Activated gamma-delta T cell treated with anti-CD3 and anti-CD28 coated beads, Interleukin-2, amount 50 U/mL, for 16 hours (primary cell): ENCODE measurements around the gene CLIP3.
"Not testable (repeated sequence)": the region's sequence is repeated elsewhere in the genome, so short reads cannot be mapped to it uniquely, and the experiment has no call there.

Experiments
- DNase-seq: peaks from one replicate; pipeline ENCODE4 v3.0.0-alpha.2; 2020; ENCODE audit warnings: low read depth

CLIP3 gene

DNA sequence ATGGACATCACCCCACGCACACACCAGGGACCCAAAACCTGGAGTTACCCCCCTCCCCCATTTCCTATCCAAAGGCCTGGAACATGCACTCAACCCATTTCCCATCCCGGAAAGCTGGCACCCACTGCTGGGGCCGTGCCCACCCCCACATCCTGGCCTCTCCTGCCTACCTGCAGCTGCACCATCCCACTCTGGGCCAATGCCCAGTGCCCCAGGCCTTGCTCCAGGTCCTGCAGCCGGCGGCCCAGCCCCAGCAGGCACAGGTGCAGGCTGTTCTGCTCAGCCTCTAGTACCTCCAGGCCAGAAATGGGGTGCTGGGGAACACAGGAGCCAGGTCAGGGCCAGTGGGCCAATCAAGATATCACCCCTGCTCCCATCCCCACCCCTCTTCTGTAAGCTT is 25.7 kb downstream of the CLIP3 start:
- no peak for DNase-seq

- DNase-seq: no peak
Observed at GRCh38 chr19:36003284-36003683, 29.4 kb downstream of the CLIP3 start.

DNA sequence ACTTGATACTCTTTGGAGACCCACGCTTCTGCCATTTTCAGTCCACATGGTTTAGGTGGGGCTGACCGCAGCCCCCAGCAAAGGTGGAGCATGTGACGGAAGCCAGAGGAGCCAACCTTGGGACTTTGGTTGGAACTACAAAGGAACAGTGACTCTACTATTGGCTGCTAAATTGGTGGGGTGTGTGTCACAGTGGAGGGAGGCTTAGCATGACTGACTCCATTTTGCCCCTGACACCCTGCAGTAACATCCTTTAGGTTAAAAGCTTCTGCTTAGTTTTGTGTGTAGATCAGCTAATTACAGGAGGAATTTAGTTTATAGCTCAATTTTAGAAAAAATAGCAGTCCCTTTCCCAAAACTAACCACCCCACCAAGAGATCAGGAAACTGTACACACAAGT is 31.1 kb downstream of the CLIP3 start:
- DNase-seq: no peak

- DNase-seq: no peak
Observed at GRCh38 chr19:35996777-35997176, 35.9 kb downstream of the CLIP3 start.

DNA sequence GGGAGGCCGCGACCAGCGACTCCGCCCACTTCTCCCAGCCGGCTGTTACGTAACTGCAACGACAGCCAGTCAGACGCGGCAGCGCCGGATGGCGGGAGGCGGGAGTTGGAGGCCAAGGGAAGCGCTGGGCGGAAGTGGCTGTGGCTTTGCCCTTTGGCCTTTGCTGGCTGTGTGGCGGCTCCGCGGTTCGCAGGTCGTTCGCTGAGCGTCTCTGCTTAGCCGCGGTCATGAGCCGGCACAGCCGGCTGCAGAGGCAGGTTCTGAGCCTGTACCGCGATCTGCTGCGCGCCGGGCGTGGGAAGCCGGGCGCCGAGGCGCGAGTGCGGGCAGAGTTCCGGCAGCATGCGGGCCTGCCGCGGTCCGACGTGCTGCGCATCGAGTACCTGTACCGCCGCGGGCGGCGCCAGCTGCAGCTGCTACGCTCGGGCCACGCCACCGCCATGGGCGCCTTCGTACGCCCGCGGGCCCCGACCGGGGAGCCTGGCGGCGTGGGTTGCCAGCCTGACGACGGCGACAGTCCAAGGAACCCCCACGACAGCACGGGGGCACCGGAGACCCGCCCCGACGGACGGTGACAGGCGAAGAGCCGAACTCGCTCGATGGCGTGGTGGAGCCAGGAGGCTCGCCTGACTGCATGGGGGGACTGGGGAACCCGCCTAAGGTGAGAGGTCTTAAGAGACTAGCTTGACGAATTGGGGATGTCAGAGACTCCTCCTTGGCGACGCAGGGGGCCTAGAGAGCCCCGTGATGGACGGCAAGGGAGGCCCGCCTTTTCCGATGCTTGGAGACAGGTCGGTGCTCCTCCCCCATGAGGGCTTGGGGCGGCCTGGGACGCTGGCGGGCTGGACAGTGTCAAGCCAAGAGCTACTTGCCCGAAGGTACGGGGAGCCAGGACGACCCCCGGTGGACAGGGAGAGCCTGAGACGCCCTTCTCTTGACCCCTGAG is 37.4 kb downstream of the CLIP3 start, which contains the start of gene SDHAF1:
SDHAF1 (plus strand) TSS at position 141 of the 946 bp plus-strand sequence; CDS start at position 228, 87 bp downstream.
- peak; percentile 89 for DNase-seq

DNA sequence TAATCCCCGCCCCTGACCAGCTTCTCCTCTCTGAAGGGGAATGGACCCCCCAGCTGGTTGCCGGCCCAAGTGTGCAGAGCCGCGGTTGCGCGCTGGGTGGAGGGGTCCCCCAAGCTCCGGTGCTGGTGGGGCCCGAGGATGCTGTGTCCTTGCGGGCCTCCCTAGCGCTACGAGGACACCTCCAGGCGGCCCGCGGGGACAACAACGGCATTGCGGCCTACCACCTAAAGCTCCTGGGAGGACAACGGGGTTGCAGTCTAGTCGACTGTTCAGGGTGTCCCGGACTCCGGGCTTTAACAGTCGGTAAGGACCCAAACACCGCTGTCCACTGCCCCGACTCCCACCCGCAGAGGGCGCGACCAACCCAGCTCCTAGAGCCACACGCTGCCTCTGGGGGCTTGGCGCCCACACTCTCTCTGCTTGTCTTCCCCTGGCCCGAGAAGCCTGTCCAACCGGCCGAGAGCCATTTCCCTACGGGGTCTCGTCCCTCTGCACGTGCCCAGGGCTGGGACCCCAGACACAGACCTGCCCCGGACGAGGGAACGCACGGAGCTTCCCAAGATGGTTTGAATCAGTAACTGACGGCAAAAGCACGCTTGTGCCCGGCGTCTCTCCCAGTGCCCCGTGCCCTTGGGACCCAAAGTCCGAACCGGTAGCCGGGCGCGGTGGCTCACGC is 38.6 kb downstream of the CLIP3 start:
- no peak for DNase-seq

GRCh38 chr19:35992907-35993765 is 39.5 kb downstream of the CLIP3 start:
- DNase-seq: no peak

GRCh38 chr19:35991731-35992450 is 40.8 kb downstream of the CLIP3 start:
- DNase-seq: no peak

GRCh38 chr19:35990771-35991730 is 41.6 kb downstream of the CLIP3 start:
- DNase-seq: no peak

- no peak for DNase-seq
Observed at GRCh38 chr19:35990156-35990555, 42.5 kb downstream of the CLIP3 start.

DNA sequence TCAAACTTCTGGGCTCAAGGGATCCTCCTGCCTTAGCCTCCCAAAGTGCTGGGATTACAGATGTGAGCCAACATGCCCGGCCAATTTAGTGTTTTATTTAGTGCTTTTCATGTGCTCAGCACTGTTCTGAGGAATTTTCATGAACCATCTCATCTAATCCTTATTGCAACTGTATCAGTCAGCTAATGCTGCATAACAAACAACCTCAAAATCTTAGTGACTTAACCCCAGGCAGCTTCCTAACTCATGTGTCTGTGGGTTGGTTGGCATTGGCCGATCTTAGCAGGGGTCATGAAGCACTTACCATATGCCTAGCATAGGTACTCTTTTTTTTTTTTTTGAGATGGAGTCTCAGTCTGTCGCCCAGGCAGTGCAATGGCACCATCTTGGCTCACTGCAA is 43.8 kb downstream of the CLIP3 start:
- no peak for DNase-seq

DNA sequence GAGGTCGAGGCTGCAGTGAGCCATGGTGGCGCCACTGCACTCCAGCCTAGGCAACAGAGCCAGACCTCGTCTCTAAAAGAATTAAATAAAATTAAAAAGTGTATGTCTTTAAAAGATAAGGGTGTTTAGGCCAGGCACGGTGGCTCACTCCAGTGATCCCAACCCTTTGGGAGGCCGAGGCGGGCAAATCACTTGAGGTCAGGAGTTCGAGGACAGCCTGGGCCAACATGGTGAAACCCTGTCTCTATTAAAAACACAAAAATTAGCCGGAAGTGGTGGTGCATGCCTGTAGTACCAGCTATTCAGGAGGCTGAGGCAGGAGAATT is 45.1 kb downstream of the CLIP3 start:
- no peak for DNase-seq

DNA sequence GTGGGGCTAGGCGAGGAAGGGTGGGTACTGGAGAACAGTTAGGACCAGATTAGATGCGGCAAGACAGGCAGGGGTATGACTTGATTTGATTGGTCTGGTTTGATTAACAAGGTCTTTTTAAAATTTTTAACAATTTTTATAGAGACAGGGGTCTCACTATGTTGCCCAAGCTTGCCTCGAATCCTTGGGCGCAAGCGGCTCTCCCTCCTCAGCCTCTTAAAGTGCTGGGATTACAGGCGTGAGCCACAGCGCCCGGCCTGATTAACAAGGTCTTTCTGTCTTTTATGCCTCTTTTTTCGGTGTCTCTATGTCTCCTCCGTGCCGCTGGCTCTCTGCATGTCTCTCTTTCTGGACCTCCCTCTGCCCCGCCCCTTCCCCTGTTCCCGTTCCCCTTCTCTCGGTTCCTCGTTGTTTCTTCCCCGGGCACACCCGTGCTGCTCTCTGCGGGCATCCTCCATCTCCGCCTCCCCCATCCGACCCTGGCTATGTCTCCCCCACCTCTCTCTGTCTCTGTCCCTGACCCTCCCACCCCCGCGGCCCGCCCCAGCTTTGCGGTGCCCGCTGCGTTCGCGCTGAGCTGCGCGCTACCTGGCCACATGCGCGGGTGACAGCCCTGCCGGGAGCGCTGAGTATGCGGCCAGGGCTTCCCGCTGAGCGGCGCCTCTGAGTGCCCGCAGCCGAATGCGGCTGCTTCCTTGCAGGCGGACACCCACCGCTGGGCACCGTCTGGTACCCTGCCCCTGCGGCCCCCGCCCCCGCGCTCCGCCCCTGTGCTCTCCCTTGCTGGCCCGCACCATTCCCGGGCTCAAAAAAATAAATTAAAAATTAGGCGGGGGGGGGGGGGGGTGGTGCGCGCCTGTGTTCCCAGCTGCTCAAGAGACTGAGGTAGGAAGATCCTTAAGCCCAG is 45.8 kb downstream of the CLIP3 start:
- DNase-seq: no peak

GRCh38 chr19:35986111-35986510 is 46.6 kb downstream of the CLIP3 start:
- DNase-seq: no peak

DNA sequence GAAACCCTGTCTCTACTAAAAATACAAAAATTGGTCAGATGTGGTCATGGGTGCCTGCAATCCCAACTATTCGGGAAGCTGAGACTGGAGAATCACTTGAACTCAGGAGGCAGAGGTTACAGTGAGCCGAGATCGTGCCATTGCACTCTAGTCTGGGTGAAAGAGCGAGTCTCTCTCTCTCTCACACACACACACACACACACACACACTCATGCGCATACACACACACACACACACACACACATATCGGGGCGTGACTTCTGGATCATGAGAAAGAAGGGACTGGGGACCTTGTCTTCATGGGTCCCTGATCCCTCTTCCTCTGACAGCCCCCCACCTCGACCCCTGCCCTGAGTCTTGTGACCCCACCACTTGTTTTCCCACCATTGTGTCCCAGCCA is 49.5 kb downstream of the CLIP3 start:
- no peak for DNase-seq

- not testable (repeated sequence) for DNase-seq
Observed at GRCh38 chr19:35980997-35981396, 51.7 kb downstream of the CLIP3 start.

DNA sequence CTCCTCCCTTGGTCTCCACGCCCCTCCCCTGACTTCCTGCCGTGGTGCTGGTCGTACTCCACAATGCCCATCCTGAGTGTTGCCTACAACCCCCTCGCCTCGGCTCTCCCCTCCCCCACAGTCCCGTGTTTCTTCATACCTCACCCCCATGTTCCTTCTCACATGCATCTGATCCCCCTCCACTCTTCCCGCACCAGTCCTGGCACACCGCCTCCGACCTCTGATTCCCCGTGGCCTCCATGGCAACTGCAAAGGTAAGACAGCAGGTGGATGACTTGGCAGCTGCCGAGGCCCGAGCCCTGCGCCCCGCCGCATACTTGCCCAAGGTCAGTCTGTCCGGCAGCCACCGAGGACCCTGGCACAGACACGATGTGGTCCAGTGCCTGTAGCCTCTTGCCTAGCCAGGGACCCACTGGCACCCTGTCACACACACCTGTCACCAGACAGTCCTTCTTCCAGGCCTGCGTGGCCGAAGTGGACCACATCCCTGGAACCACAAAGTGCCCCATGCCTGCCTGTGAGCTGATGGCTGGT is 53.8 kb downstream of the CLIP3 start:
- no peak for DNase-seq

- no peak for DNase-seq
Observed at GRCh38 chr19:35978271-35978670, 54.4 kb downstream of the CLIP3 start.
